PC-3 (cell line): ENCODE results near the gene CDC45.

Experiments
- EZH2 ChIP-seq: fragments of 300-600 bp; sonication (generic); IDR thresholded peaks from one replicate; pipeline ENCODE4 v1.6.1; 2017; ENCODE audit warnings: antibody characterized with exemption, mild to moderate bottlenecking, low read length; ENCODE audit not compliant: unreplicated experiment
- EZH2phosphoT487 ChIP-seq: fragments of 300-600 bp; sonication (generic); IDR thresholded peaks from 2 replicates; pipeline ENCODE4 v1.6.1; 2018; ENCODE audit warnings: mild to moderate bottlenecking, antibody characterized with exemption, low read length, borderline replicate concordance
- TF ChIP-seq, protein P1 (sequence below): fragments of 300-600 bp; sonication (generic); conservative IDR thresholded peaks from 2 replicates; pipeline ENCODE4 v1.5.1; 2017; ENCODE audit warnings: antibody characterized with exemption, low read depth, mild to moderate bottlenecking, low read length

DNA sequence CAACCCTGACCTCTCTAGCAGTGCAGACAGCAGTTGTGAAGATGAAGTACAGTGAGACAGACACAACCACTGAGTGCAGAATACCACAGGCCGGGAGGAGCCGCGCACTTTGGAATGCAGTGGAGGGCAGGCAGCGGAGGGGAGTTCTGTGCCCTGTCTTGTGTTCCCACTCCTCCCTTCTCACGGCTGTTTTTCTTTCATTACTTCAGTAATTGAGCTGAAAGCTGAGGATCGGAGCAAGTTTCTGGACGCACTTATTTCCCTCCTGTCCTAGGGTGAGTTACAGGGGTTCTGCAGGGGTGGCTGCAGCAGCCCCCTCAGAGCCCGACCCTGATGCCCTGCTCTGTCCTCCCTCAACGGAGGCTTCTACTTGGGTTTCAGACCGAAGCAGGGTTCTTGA lies 38.9 kb downstream of the CDC45 start:
- TF ChIP-seq, protein P1, sequence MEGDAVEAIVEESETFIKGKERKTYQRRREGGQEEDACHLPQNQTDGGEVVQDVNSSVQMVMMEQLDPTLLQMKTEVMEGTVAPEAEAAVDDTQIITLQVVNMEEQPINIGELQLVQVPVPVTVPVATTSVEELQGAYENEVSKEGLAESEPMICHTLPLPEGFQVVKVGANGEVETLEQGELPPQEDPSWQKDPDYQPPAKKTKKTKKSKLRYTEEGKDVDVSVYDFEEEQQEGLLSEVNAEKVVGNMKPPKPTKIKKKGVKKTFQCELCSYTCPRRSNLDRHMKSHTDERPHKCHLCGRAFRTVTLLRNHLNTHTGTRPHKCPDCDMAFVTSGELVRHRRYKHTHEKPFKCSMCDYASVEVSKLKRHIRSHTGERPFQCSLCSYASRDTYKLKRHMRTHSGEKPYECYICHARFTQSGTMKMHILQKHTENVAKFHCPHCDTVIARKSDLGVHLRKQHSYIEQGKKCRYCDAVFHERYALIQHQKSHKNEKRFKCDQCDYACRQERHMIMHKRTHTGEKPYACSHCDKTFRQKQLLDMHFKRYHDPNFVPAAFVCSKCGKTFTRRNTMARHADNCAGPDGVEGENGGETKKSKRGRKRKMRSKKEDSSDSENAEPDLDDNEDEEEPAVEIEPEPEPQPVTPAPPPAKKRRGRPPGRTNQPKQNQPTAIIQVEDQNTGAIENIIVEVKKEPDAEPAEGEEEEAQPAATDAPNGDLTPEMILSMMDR = no peak
- TF ChIP-seq EZH2phosphoT487 (no peak), EZH2 (no peak)
